Subcutaneous adipose tissue (tissue), 4 donors: ENCODE measurements around the gene SPATA6. TPM values are rescaled to one million over a fixed set of nuclear protein-coding genes. Genes with fewer than 3 reads are reported as not detected.

Experiments
- total RNA-seq, 4 donors: library from RNA; depleted of rRNA; stranded (reverse); fragments of >200 nt; gene quantifications; one replicate each; pipeline ENCODE4 v1.1.0, GENCODE V29; 2016
- TF ChIP-seq, protein P1 (sequence below): fragments of 450-650 bp; IDR thresholded peaks from one replicate; pipeline ENCODE4 v1.5.1; 2016; ENCODE audit warnings: low read depth, mild to moderate bottlenecking, control low read depth, antibody characterized with exemption, moderate library complexity

SPATA6 gene
- total RNA-seq, 4 donors from 2014 or later: 18.3 to 30.8 (median 23.5) TPM

DNA sequence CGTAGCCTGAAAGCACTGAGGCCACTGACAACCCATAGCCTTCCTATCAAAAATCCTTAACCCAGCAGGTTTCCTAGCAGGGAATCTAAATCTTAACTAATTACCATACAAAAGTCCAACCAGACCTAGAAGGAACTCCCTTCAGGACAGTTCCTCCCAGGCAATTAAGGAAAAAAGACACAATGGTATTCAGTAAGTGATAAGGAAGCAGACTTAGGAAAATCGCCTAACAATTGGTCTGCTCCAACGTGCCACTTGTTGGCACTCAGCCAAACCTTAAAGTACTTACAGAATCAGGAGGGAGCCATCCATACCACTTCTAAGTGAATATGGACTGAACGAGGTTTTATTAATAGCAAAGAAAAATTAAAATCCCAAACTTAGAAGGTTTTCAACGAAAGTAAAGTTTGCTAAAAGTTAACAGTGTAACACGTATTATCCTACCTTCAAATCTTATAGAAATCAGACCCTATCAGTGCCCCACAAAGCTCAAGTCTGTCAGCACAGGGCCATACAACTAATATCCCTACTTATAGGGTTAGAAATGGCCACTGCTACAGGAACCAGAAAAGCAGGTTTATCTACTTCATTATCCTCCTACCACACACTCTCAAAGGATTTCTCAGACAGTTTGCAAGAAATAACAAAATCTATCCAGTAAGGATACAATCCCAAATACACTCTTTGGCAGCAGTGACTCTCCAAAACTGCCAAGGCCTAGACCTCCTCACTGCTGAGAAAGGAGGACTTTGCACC, 29.0 kb downstream of the SPATA6 start:
- TF ChIP-seq, protein P1, sequence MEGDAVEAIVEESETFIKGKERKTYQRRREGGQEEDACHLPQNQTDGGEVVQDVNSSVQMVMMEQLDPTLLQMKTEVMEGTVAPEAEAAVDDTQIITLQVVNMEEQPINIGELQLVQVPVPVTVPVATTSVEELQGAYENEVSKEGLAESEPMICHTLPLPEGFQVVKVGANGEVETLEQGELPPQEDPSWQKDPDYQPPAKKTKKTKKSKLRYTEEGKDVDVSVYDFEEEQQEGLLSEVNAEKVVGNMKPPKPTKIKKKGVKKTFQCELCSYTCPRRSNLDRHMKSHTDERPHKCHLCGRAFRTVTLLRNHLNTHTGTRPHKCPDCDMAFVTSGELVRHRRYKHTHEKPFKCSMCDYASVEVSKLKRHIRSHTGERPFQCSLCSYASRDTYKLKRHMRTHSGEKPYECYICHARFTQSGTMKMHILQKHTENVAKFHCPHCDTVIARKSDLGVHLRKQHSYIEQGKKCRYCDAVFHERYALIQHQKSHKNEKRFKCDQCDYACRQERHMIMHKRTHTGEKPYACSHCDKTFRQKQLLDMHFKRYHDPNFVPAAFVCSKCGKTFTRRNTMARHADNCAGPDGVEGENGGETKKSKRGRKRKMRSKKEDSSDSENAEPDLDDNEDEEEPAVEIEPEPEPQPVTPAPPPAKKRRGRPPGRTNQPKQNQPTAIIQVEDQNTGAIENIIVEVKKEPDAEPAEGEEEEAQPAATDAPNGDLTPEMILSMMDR: no peak

DNA sequence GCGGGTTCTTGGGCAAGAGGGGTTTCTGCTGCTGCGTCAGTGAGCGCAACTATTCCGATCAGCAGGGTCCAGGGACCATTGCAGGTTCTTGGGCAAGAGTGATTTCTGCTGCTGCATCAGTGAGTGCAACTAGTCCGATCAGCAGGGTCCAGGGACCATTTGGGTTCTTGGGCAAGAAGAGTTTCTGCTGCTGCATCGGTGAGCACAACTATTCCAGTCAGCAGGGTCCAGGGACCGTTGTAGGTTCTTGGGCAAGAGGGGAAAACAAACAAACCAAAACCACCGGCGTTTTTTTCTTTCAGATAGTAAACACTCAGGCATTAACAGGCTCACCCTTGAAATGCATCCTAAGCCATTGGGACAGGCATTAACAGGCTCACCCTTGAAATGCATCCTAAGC, 32.6 kb downstream of the SPATA6 start:
- TF ChIP-seq, protein P1: no peak

DNA sequence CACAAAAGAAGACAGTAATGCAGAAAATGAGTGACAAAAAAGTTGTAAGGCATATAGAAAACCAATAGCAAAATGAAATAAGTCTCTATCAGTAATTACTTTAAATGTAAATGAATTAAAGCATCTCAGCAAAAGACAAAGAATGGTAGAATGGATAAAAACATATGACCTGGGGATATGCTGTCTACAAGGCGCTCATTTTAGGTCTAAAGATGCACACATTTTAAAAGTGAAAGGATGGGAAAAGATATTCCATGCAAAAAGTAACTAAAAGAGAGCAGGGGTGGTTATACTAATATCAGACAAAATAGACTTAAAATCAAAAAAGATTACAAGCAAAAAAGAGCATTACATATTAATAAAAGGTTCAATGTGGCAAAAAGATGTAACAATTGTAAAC, 41.2 kb downstream of the SPATA6 start:
- TF ChIP-seq, protein P1: no peak

DNA sequence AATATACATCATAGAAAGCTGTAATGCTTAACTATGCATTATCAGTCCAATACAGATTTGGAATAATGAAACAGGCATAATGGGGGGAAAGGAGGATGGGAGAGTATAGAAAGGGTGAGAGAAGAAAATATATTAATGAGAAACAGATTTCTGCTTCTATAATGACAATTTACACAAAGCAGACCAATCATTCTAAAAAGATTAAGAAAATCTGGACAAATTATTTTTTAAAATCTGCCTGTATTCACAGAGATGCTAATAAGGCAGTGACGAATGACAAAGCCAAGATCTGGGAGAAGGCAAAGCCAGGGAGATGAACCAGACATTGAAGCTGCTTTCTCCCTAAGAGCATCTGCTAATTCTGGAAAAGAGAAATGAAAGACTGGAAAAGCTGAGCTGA, 50.0 kb downstream of the SPATA6 start:
- TF ChIP-seq, protein P1: no peak

DNA sequence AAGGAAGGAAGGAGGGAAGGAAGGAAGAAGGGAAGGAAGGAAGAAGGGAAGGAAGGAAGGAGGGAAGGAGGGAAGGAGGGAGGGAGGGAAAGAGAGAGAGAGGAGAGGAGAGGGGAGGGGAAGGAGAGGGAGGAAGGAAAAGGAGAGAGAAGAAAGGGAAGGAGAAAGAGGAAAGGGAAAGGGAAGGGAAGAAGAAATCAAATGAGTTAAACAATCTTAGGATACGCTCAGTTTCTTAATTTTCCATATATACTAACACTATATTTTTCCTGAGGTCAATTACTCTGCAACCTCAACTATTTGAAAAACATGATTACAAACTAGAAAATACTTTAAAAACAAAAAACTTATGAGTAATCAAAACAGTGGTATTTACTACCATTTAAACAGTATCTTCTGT, 53.3 kb downstream of the SPATA6 start:
- TF ChIP-seq, protein P1: no peak

DNA sequence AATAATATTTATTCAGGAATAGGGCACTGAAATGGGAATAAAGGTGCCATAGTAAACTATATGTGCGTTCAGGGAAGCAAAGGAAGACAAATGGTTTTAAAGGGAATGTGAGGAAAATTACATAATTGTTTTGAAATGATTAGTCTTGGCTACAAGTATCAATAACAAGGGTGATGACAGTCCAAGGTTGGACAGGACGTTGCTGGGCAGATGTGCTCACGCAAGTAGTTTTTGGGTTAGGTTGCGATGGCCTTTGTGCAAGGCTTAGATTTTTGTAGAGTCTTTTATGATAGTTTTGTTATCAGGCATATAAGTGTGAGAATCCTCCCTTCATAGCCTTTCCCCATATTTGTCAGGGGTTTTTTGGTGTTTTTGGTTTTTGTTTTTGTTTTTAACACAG, 57.0 kb downstream of the SPATA6 start:
- TF ChIP-seq, protein P1: no peak

DNA sequence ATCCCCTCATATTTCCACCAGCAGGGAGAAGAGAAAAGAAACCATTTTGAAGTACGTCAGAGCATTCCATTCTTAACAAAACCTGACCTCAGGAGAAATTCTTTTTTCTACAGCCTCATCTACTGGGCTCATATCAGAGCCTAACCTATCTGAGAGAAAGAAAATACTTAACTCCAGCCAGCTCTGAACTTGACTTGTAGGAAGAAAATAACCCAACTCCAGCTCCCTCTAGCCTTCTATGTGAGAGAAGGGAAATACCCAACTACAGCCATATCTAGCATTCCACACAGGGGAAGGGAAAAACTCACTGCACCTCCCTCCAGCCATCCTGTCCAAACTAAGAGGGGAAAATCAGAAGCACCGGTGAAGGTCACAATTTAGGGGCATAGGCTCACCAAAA, 57.7 kb downstream of the SPATA6 start:
- TF ChIP-seq, protein P1: no peak
